HCT116 (cell line): Measurements from ENCODE around the gene PRM1. TPM values are rescaled to one million over a fixed set of nuclear protein-coding genes. Genes with fewer than 3 reads are reported as not detected.

Experiments used
- ATAC-seq: fragments of 200-7000 bp; cut with Tn5 transposase; 2 replicates; pipeline ENCODE4 v1.9.1; 2020; ENCODE audit warnings: mild to moderate bottlenecking, moderate library complexity
- BruUV-seq: library from RNA; stranded (reverse); fragments of 400-500 nt; replicated peaks from 2 replicates; lab custom pipeline; 2021; lab: Mats Ljungman, UMichigan
- CTCF ChIA-PET: fragments of 300-600 bp; sonication (Branson Sonifier 250); formaldehyde crosslinking; loops from one replicate; lab custom pipeline; 2021; ENCODE audit warnings: antibody characterized with exemption; lab: Charles Lee
- POLR2A ChIA-PET: fragments of 300-600, 350-600 bp; sonication (Branson Sonifier 250); formaldehyde crosslinking; loops from one replicate; lab custom pipeline; 2021; ENCODE audit warnings: antibody characterized with exemption; lab: Charles Lee
- RAD21 ChIA-PET, 2 experiments: fragments of 300-600 bp; sonication (Branson Sonifier 250); formaldehyde crosslinking; loops; one replicate each; lab custom pipeline; 2023; ENCODE audit warnings: low total read pairs in 2 of 2; ENCODE audit not compliant: uncharacterized antibody in 2 of 2, unreplicated experiment in 2 of 2, low non-redundant PET in 1 of 2; lab: Charles Lee
- DNase-seq: peaks from one replicate; pipeline ENCODE4 v3.0.0-alpha.2; 2010; ENCODE audit warnings: low read depth, low spot score
- H2AFZ ChIP-seq: fragments of 200-600 bp; shearing (Covaris generic), sonication (generic); 2 replicates; pipeline ENCODE4 v1.6.1; 2017; ENCODE audit warnings: low read depth, mixed run types, mixed read lengths, antibody characterized with exemption, low read length; ENCODE audit not compliant: poor library complexity, severe bottlenecking
- H3K27ac ChIP-seq: 2 replicates; pipeline ENCODE4 v1.5.1; 2012; ENCODE audit warnings: low read depth, low read length
- H3K27me3 ChIP-seq: fragments of 200-600 bp; sonication (generic); 2 replicates; pipeline ENCODE4 v1.6.1; 2016; ENCODE audit warnings: mixed run types, low read length, mixed read lengths; ENCODE audit not compliant: insufficient read depth
- H3K36me3 ChIP-seq, 2 experiments: fragments of 200-500 bp in 1 of 2; fragments of 200-600 bp in 1 of 2; sonication (Bioruptor generic) in 1 of 2; sonication (generic) in 1 of 2; 2 replicates each; pipeline versions ENCODE4 v1.5.1 to v1.6.1; 2014 to 2016; ENCODE audit warnings: low read length in 2 of 2, inconsistent platforms in 1 of 2, mixed read lengths in 1 of 2, mixed run types in 1 of 2; ENCODE audit not compliant: insufficient read depth in 2 of 2, control insufficient read depth in 1 of 2
- H3K4me1 ChIP-seq, 2 experiments: fragments of 200-600 bp in 1 of 2; sonication (generic) in 1 of 2; 2 replicates each; pipeline versions ENCODE4 v1.5.1 to v1.6.1; 2012 to 2017; ENCODE audit warnings: low read length in 2 of 2, inconsistent platforms in 1 of 2, mild to moderate bottlenecking in 1 of 2, mixed read lengths in 1 of 2, mixed run types in 1 of 2, moderate library complexity in 1 of 2; ENCODE audit not compliant: insufficient read depth in 2 of 2, control insufficient read depth in 1 of 2
- H3K4me2 ChIP-seq: fragments of 200-600 bp; sonication (generic); 2 replicates; pipeline ENCODE4 v1.6.1; 2017; ENCODE audit warnings: mixed run types, low read length, mixed read lengths
- H3K4me3 ChIP-seq, 2 experiments: fragments of 200-600 bp in 1 of 2; sonication (generic) in 1 of 2; replicated peaks in 1 of 2; 2 replicates each; pipeline ENCODE4 v1.5.1; 2011 to 2016; ENCODE audit warnings: low read length in 2 of 2, control low read depth in 1 of 2, low read depth in 1 of 2, mild to moderate bottlenecking in 1 of 2, mixed read lengths in 1 of 2, mixed run types in 1 of 2
- H3K79me2 ChIP-seq: fragments of 200-600 bp; sonication (generic); 2 replicates; pipeline ENCODE4 v1.6.1; 2017; ENCODE audit warnings: mild to moderate bottlenecking, mixed run types, low read length, moderate library complexity, mixed read lengths; ENCODE audit not compliant: insufficient read depth
- H3K9ac ChIP-seq: fragments of 200-600 bp; sonication (generic); 2 replicates; pipeline ENCODE4 v1.6.1; 2016; ENCODE audit warnings: low read length, mixed read lengths
- H3K9me2 ChIP-seq: fragments of 200-600 bp; sonication (generic), shearing (Covaris generic); 2 replicates; pipeline ENCODE4 v1.6.1; 2017; ENCODE audit warnings: mixed run types, mild to moderate bottlenecking, moderate library complexity; ENCODE audit not compliant: insufficient read depth
- H3K9me3 ChIP-seq, 2 experiments: fragments of 200-500 bp in 1 of 2; fragments of 200-600 bp in 1 of 2; sonication (Bioruptor generic) in 1 of 2; sonication (generic) in 1 of 2; 2 replicates each; pipeline ENCODE4 v1.6.1; 2014 to 2017; ENCODE audit warnings: low read length in 2 of 2, mixed read lengths in 2 of 2, inconsistent platforms in 1 of 2, low read depth in 1 of 2, mild to moderate bottlenecking in 1 of 2, mixed run types in 1 of 2, moderate library complexity in 1 of 2; ENCODE audit not compliant: control insufficient read depth in 1 of 2, insufficient read depth in 1 of 2
- H4K20me1 ChIP-seq: fragments of 200-600 bp; sonication (generic), shearing (Covaris generic); 2 replicates; pipeline ENCODE4 v1.6.1; 2017; ENCODE audit warnings: mixed run types, mild to moderate bottlenecking, moderate library complexity; ENCODE audit not compliant: insufficient read depth
- CBX3 ChIP-seq: IDR thresholded peaks from 2 replicates; pipeline ENCODE4 v1.6.1; 2012; ENCODE audit warnings: low read depth
- EZH2phosphoT487 ChIP-seq: fragments of 200-600 bp; IDR thresholded peaks from 2 replicates; pipeline ENCODE4 v1.6.1; 2018; ENCODE audit warnings: antibody characterized with exemption, borderline replicate concordance
- POLR2A ChIP-seq: IDR thresholded peaks from 2 replicates; pipeline ENCODE4 v1.7.0; 2011; ENCODE audit warnings: borderline replicate concordance; ENCODE audit not compliant: insufficient read depth, insufficient read length; ENCODE audit errors: extremely low read depth
- TCF7L2 ChIP-seq: IDR thresholded peaks from 2 replicates; pipeline ENCODE4 v1.7.0; 2011; ENCODE audit warnings: borderline replicate concordance, inconsistent platforms; ENCODE audit not compliant: insufficient read depth, insufficient read length; ENCODE audit errors: extremely low read depth
- intact Hi-C: fragments of 100-400 bp; cut with micrococcal nuclease; formaldehyde crosslinking; loops from 2 replicates; pipeline ENCODE4 v1.10.0; 2022
- total RNA-seq: library from RNA; stranded (reverse); gene quantifications from one replicate; pipeline ENCODE4 v1.2.1, GENCODE V29; 2021; ENCODE audit not compliant: unreplicated experiment

PRM1 gene
- total RNA-seq, 1 experiment from 2014 or later = not detected

- TF ChIP-seq POLR2A = no peak
- no peak overlapping the region for H3K27ac ChIP-seq
- no peaks in the 10 kb centered on the region for H3K9me3 ChIP-seq
- ATAC-seq = no peak
- H3K4me1 ChIP-seq = peaks cover 2 to 9% of the 10 kb centered on the region in 2 experiments; a peak in 3 of 4 replicates
- ChIA-PET POLR2A (no interaction called here), RAD21 (no interaction called here), CTCF (no interaction called here)
- H3K36me3 ChIP-seq = no peaks in the 10 kb centered on the region
- no peak overlapping the region for H3K9ac ChIP-seq
- no peak for DNase-seq
- no peak overlapping the region for H2AFZ ChIP-seq
- no peaks in the 10 kb centered on the region for H3K9me2 ChIP-seq
- H3K27me3 ChIP-seq = no peaks in the 10 kb centered on the region
- intact Hi-C loops = no loop called here
- no peak overlapping the region for H3K4me3 ChIP-seq
- H4K20me1 ChIP-seq = no peaks in the 10 kb centered on the region
- no peaks in the 10 kb centered on the region for H3K79me2 ChIP-seq
- BruUV-seq = no TSS peak
- H3K4me2 ChIP-seq = no peak overlapping the region
Observed at GRCh38 chr16:11249233-11250061, 31.7 kb downstream of the PRM1 start.

- BruUV-seq = no TSS peak
- Histone ChIP-seq H4K20me1 (no peaks in the 10 kb centered on the region), H3K79me2 (no peaks in the 10 kb centered on the region), H3K36me3 (no peaks in the 10 kb centered on the region), H3K9me2 (no peaks in the 10 kb centered on the region), H3K9me3 (no peaks in the 10 kb centered on the region), H3K9ac (no peak overlapping the region), H3K4me1 (peaks cover 2 to 9% of the 10 kb centered on the region in 2 experiments; a peak in 2 of 4 replicates), H3K27me3 (no peaks in the 10 kb centered on the region), H3K4me3 (no peak overlapping the region), H3K4me2 (no peak overlapping the region), H3K27ac (no peak overlapping the region), H2AFZ (no peak overlapping the region)
- RAD21 ChIA-PET = no interaction called here
- no peak for DNase-seq
- POLR2A ChIA-PET = interaction anchor here (1.2 kb wide), 1 partner anchor 8 kb away, joined by 5 read pairs; the partner anchor contains the start of gene SOCS1
- intact Hi-C loops = no loop called here
- CTCF ChIA-PET = no interaction called here
- TF ChIP-seq TCF7L2 (no peak), EZH2phosphoT487 (no peak), CBX3 (no peak)
- ATAC-seq = no peak
Observed at GRCh38 chr16:11248133-11248532, 33.0 kb downstream of the PRM1 start.
